NCI-H1694 (cell line): ENCODE results near the gene ZFP36.

Experiments
- DNase-seq: peaks from one replicate; lab custom pipeline; 2025; lab: John Stamatoyannopoulos, UW

Gene ZFP36

GRCh38 chr19:39384839-39385568 lies 21.6 kb upstream of the ZFP36 start:
- no peak for DNase-seq

- no peak for DNase-seq
Observed at GRCh38 chr19:39385629-39386411, 20.8 kb upstream of the ZFP36 start.

- no peak for DNase-seq
Observed at GRCh38 chr19:39386557-39386956, 20.1 kb upstream of the ZFP36 start.

- DNase-seq = no peak
Observed at GRCh38 chr19:39388657-39389056, 18.0 kb upstream of the ZFP36 start.

GRCh38 chr19:39389631-39390414 lies 16.8 kb upstream of the ZFP36 start:
- DNase-seq = no peak

- no peak for DNase-seq
Observed at GRCh38 chr19:39390451-39390750, 16.2 kb upstream of the ZFP36 start.

GRCh38 chr19:39390751-39391437 lies 15.8 kb upstream of the ZFP36 start, which contains the start of the genes MED29 and PAF1:
TSS of gene MED29 (plus strand) at chr19:39391378. CDS start at chr19:39391423, 45 bp downstream.
TSS of gene PAF1 (minus strand) at chr19:39391106. CDS start at chr19:39390864, 242 bp downstream.
- DNase-seq = peak; percentile 99

- peak; percentile 67 for DNase-seq
Observed at GRCh38 chr19:39397360-39398296, 9.0 kb upstream of the ZFP36 start.

- DNase-seq = no peak
Observed at GRCh38 chr19:39398297-39398864, 8.3 kb upstream of the ZFP36 start.

GRCh38 chr19:39399668-39400050 lies 7.0 kb upstream of the ZFP36 start:
- no peak for DNase-seq

- no peak for DNase-seq
Observed at GRCh38 chr19:39400061-39400460, 6.6 kb upstream of the ZFP36 start.

GRCh38 chr19:39401070-39401548 lies 5.5 kb upstream of the ZFP36 start:
- DNase-seq = no peak

GRCh38 chr19:39401549-39402345 lies 4.9 kb upstream of the ZFP36 start:
- DNase-seq = no peak

- DNase-seq = peak; percentile 33
Observed at GRCh38 chr19:39402346-39403300, 4.0 kb upstream of the ZFP36 start.

- DNase-seq = no peak
Observed at GRCh38 chr19:39403331-39404312, 3.0 kb upstream of the ZFP36 start.

GRCh38 chr19:39405261-39405957 lies 1.2 kb upstream of the ZFP36 start:
- DNase-seq = no peak
